HG02870 (cell line): ENCODE measurements around the gene ATXN1.
"Not testable (repeated sequence)": the region's sequence is repeated elsewhere in the genome, so short reads cannot be mapped to it uniquely, and the experiment has no call there.

ENCODE experiments used
- ATAC-seq: cut with Tn5 transposase; IDR thresholded peaks from one replicate; pipeline ENCODE4 v1.9.1; 2021; ENCODE audit warnings: mild to moderate bottlenecking, moderate library complexity; ENCODE audit not compliant: unreplicated experiment

The ATXN1 gene

GRCh38 chr6:16548121-16548520 is 213.1 kb downstream of the ATXN1 start:
- ATAC-seq, result no peak

DNA sequence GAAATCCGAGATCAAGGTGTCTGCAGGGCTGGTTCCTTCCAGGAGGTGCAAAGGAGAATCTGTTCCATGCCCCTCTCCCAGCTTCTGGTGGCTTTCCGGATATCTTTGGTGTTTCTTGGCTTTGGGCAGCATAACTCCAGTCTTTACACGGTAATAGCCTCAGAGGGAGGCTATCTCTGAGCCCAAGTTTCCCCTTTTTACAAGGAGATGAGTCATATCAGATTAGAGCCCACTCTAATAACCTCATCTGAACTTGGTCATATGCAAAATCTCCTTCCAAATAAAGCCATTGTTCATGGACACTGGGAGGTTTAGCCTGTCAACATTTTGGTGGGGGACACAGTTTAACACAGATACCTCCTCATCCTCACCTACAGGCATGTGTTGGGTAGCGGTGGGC is 213.7 kb downstream of the ATXN1 start:
- no peak for ATAC-seq

DNA sequence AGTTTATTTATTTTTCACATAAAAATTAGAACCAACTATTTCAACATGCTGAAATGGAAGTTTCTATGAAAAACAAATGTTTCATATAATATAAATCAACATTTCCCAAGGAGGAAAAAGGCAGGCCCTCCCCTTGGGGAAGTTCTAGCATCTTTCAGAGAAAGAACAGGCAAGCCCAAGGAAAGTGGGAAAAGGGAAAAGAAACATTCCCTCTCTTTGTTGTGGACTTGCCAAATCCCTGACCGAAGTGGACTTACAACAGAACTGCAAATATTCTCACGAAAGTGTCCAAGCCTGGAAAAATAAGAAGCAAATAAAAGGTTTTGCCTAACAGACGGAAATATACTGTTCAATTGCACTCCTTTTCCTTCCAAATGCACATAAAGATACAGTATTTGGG is 214.4 kb downstream of the ATXN1 start:
- no peak for ATAC-seq

- no peak for ATAC-seq
Observed at GRCh38 chr6:16545382-16545781, 215.9 kb downstream of the ATXN1 start.

DNA sequence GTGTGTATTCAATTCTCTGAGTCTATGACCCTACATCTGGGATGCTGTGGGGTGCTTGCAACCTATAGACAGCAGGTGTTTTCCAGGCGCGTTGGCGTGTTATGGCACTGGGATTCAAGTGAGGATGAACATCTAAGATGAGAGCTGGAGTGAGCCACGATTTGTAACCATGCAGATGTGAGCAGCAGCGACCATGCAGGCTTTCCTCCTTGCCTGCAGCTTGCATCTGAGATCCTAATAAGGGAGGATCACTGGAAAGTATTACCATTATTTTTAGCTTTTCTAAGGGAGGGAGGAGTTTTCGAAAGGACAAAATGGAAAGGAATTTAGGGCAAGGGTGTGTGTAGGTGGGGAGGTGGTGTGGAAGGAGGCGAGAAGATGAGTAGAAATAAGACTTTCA is 216.7 kb downstream of the ATXN1 start:
- no peak for ATAC-seq

- no peak for ATAC-seq
Observed at GRCh38 chr6:16544006-16544405, 217.3 kb downstream of the ATXN1 start.

DNA sequence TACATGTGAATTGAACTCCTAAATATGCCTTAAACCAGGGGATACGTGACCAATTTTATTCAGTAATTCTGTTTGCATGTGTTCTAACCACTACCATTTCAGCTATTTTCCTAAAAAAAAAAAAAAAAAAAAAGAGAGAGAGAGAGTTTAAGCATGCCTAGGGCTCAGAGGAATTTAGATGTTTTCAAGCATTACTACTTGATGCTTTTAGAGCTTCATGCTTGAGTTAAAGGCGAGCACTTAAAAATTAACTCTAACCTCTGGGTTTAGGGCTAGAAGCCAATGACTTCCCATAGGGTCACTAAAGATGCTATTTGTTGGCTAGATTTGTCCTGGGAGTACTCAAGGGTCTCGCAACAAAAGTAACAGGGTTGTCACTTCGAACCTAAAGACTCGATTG is 217.7 kb downstream of the ATXN1 start:
- ATAC-seq, result no peak

- ATAC-seq, result no peak
Observed at GRCh38 chr6:16542070-16542469, 219.2 kb downstream of the ATXN1 start.

- ATAC-seq, result peak; percentile 69
Observed at GRCh38 chr6:16540804-16541752, 220.2 kb downstream of the ATXN1 start.

DNA sequence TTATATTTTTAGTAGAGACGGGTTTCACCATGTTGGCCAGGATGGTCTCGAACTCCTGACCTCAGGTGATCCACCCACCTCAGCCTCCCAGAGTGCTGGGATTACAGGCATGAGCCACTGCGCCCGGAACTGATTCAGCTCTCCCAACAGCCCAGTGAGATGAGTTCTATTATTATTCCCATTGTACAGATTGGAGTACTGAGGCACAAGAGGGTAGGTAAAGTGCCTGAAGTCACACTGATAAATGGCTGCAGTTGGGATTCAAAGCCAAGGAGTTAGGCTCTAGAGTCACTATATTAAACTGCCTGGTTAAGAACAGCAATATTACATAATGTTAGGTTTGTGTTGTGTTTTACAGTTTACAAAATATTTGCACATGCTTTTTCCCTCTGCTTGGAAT is 220.9 kb downstream of the ATXN1 start:
- ATAC-seq, result not testable (repeated sequence)

DNA sequence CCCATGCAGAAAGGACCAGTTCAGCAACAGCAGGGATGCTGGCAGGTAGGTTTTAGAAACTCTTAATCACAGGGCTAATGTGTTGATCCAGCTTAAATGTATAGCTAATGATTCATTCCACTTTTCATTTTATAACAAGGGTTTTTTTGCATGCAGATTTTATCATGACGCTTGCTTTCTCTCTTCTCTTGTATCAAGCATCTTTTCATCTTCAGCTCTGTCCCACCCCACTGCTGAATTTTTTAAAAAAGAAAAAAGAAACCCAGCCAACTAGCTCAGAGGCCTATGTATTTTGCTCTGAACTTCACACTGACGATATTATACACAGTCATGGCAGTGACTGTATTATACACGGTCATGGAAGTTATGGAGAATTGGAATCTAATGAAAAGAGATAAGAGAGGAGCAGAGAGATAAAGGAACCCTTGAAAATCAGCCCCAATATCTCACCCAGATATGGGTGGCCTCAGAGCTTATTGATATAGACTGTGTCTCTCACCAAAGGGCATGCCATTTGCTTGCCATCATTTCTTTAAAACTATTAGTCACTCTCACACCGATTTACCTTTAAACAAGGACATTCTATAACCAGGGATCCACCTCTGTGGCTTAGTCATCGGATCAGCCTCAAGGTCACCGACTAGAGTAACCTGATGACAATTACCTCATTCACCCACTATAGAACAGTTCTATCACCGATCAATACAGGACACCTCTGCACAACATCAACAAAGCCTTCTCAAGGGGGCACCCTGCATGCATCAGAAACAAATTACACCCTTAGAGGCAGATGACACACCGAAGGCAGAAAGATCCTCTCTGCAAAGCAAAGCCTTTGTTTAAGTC is 222.0 kb downstream of the ATXN1 start:
- ATAC-seq, result no peak

- no peak for ATAC-seq
Observed at GRCh38 chr6:16535564-16535963, 225.7 kb downstream of the ATXN1 start.

DNA sequence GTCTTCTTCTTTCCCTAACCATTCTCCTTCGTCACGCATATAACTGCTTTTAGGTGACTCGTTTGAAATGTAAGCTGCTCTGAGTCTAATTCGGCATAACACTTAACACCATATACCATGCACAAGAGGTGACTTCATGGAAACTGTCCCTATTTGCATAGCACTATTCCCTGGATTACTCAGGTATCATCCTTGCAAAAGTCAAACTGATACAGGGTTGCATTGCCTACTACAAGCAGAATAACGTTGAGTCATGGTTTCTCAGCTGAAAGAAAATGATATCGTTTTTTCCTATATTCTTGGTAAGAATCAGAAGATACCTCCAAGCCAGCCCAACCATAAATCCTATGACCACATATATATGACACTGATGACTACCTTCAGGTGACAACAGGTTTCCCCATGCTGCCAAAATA is 227.5 kb downstream of the ATXN1 start:
- ATAC-seq, result peak; percentile 72

- no peak for ATAC-seq
Observed at GRCh38 chr6:16533210-16533609, 228.1 kb downstream of the ATXN1 start.

DNA sequence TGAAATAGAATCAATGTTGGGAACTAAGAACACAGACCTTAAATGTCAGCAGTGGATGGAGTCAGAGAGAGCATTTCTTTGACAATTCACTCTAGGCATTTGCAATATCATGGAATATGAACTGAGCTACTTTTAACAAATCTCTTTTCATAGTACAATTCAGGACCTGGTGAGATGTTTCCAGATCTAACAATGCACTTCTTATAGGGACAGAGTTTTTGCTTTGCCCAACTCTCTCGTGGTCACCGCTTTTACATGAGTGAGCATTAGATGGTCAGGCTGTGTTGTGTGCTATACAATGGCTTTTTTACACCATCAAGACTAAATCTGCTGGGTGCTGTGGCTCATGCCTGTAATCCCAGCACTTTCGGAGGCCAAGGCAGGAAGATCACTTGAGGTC is 233.6 kb downstream of the ATXN1 start:
- no peak for ATAC-seq

- no peak for ATAC-seq
Observed at GRCh38 chr6:16524380-16524707, 236.9 kb downstream of the ATXN1 start.

GRCh38 chr6:16523606-16524379 is 237.5 kb downstream of the ATXN1 start:
- ATAC-seq, result no peak

- ATAC-seq, result no peak
Observed at GRCh38 chr6:16522937-16523336, 238.3 kb downstream of the ATXN1 start.

DNA sequence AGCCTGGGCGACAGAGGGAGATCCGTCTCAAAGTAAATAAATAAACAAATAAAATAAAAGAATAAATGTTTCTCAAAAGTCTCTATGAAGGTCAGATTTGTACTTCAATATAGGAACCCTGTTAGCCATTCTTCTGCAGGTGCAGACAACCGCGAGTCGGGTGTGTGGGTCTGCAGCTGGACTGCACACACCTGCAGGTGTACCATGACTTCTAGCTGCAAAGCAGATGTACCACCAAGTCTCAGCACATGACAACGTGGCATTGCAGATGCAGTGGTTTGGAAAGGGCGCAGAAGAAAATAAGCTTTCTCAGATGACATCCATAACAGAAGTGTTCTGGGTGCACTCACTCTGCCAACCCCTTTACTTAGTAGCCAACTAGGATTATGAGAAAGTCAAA is 239.7 kb downstream of the ATXN1 start:
- ATAC-seq, result no peak

GRCh38 chr6:16519265-16520242 is 241.7 kb downstream of the ATXN1 start:
- no peak for ATAC-seq
